ENCODE data around the gene ZNF385B. TPM values are rescaled to one million over a fixed set of nuclear protein-coding genes. Genes with fewer than 3 reads are reported as not detected.
A peak's percentile ranks its signal among the peaks of the same experiment; 100 is the strongest.
"Not testable (repeated sequence)": the region's sequence is repeated elsewhere in the genome, so short reads cannot be mapped to it uniquely, and the experiment has no call there.

The ZNF385B gene
- total and polyA plus RNA-seq, 8 donors: 1.8 to 41.4 (median 3.5) TPM; not detected in 1

- DNase-seq: no peak
- TF ChIP-seq EP300 (IDR thresholded peaks at IDR 0.05) (no peak), CTCF (IDR thresholded peaks at IDR 0.05) (no peak), POLR2AphosphoS5 (IDR thresholded peaks at IDR 0.05) (no peak), POLR2A (IDR thresholded peaks at IDR 0.05) (no peak)
- H3K27me3 ChIP-seq: no peaks in the 10 kb centered on the region
- H3K36me3 ChIP-seq: no peaks in the 10 kb centered on the region
- H3K9me3 ChIP-seq: no peaks in the 10 kb centered on the region
- H3K27ac ChIP-seq: no peak overlapping the region
- H3K4me1 ChIP-seq: no peaks in the 10 kb centered on the region
- intact Hi-C loops (cut with DNase I; ENCODE audit: low total_unique reads): no loop called here
- 89 to 93% (median 91%) methylated on average over 2 of the region's 2 CpGs for WGBS, 5 donors
- H3K4me3 ChIP-seq: no peak overlapping the region
Measured at GRCh38 chr2:179642462-179642861, 218.9 kb downstream of the ZNF385B start.

GRCh38 chr2:179636995-179637394 lies 224.4 kb downstream of the ZNF385B start:
- Histone ChIP-seq H3K36me3 (no peaks in the 10 kb centered on the region), H3K27ac (no peak overlapping the region), H3K9me3 (no peaks in the 10 kb centered on the region), H3K27me3 (no peaks in the 10 kb centered on the region), H3K4me3 (no peak overlapping the region), H3K4me1 (no peaks in the 10 kb centered on the region)
- TF ChIP-seq POLR2A (IDR thresholded peaks at IDR 0.05) (no peak), CTCF (IDR thresholded peaks at IDR 0.05) (no peak), POLR2AphosphoS5 (IDR thresholded peaks at IDR 0.05) (no peak), EP300 (IDR thresholded peaks at IDR 0.05) (no peak)
- no peak for DNase-seq
- intact Hi-C loops (cut with DNase I; ENCODE audit: low total_unique reads): no loop called here
- 59 to 90% (median 69%) methylated on average over 2 of the region's 2 CpGs for WGBS, 5 donors

- H3K4me1 ChIP-seq: no peaks in the 10 kb centered on the region
- WGBS, 5 donors: 68 to 78% (median 75%) methylated on average over 6 of the region's 6 CpGs
- intact Hi-C loops (cut with DNase I; ENCODE audit: low total_unique reads): no loop called here
- no peak for DNase-seq
- no peaks in the 10 kb centered on the region for H3K36me3 ChIP-seq
- H3K27ac ChIP-seq: no peak overlapping the region
- no peak overlapping the region for H3K4me3 ChIP-seq
- H3K27me3 ChIP-seq: no peaks in the 10 kb centered on the region
- TF ChIP-seq POLR2AphosphoS5 (IDR thresholded peaks at IDR 0.05) (no peak), POLR2A (IDR thresholded peaks at IDR 0.05) (no peak)
- no peaks in the 10 kb centered on the region for H3K9me3 ChIP-seq
Measured at GRCh38 chr2:179636100-179636980, 225.1 kb downstream of the ZNF385B start.

- H3K36me3 ChIP-seq; H3K9me3 ChIP-seq; H3K4me3 ChIP-seq; H3K27ac ChIP-seq; DNase-seq; H3K4me1 ChIP-seq; H3K27me3 ChIP-seq; intact Hi-C loops (cut with DNase I; ENCODE audit: low total_unique reads): not testable (repeated sequence)
- 50 to 82% (median 75%) methylated on average over 2 of the region's 2 CpGs for WGBS, 5 donors
Measured at GRCh38 chr2:179631769-179632385, 229.5 kb downstream of the ZNF385B start.

- DNase-seq: peak in 1 of 2 donors; percentile 20
- H3K4me1 ChIP-seq; H3K36me3 ChIP-seq; H3K9me3 ChIP-seq; H3K27ac ChIP-seq; H3K27me3 ChIP-seq; H3K4me3 ChIP-seq; intact Hi-C loops (cut with DNase I; ENCODE audit: low total_unique reads): not testable (repeated sequence)
- WGBS, 5 donors: 78 to 84% (median 79%) methylated on average over 4 to 5 of the region's 5 CpGs
Measured at GRCh38 chr2:179629776-179630175, 231.6 kb downstream of the ZNF385B start.

GRCh38 chr2:179626261-179626660 lies 235.2 kb downstream of the ZNF385B start:
- no peak overlapping the region for H3K27ac ChIP-seq
- WGBS, 5 donors: 88 to 94% (median 92%) methylated on average over 2 of the region's 2 CpGs
- intact Hi-C loops (cut with DNase I; ENCODE audit: low total_unique reads): no loop called here

More at GRCh38 chr2:179626261-179626660, 235.2 kb downstream of the ZNF385B start:
- no peaks in the 10 kb centered on the region for H3K27me3 ChIP-seq
- DNase-seq: no peak
- no peaks in the 10 kb centered on the region for H3K4me1 ChIP-seq
- no peak overlapping the region for H3K4me3 ChIP-seq
- H3K36me3 ChIP-seq: no peaks in the 10 kb centered on the region
- H3K9me3 ChIP-seq: no peaks in the 10 kb centered on the region
- TF ChIP-seq CTCF (IDR thresholded peaks at IDR 0.05) (no peak), POLR2AphosphoS5 (IDR thresholded peaks at IDR 0.05) (no peak), POLR2A (IDR thresholded peaks at IDR 0.05) (no peak), EP300 (IDR thresholded peaks at IDR 0.05) (no peak)

All from stomach (tissue), 9 donors.